ENCODE data around the gene LRRC57. TPM values are rescaled to one million over a fixed set of nuclear protein-coding genes. Genes with fewer than 3 reads are reported as not detected.

LRRC57 gene
- polyA plus RNA-seq, 3 donors: 7.8 to 17.4 (median 11.2) TPM

DNA sequence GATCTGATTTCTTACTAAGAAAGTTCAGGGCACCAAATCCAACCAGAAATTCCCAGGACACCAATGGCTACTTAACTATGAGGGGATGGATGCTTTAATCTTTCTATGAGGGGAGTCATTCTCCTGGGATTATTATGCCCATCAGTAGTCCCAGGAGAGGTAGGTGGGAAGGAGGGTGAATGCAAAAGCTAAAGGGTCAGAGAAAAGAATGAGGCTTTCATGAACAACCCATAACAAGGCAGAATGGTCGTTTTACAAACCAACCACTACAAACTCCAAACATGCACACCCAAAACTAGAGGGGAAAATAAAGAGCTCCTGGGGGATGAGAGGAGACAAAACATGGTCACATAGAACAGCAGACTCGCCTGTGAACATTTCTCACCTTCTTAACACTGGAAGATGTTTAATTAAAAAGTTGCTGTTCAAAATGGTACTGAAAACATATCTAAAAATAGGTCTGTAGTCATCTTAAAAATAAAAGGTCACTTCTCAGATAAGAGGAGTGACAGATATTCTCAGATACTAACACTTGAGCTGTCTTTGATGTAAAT, 30.5 kb upstream of the LRRC57 start:
- H2AFZ ChIP-seq (ENCODE audit: insufficient read depth, low read depth, low read length, poor library complexity, severe bottlenecking): no peak overlapping the region
- peaks cover 26 to 34% of the 10 kb centered on the region in 2 donors for H3K4me1 ChIP-seq (ENCODE audit: control insufficient read depth in 1 of 2, insufficient read depth in 2 of 2, low read length in 2 of 2)
- Mint-ChIP-seq H3K9me3 (peaks cover 0 to 1% (median 0%) of the 10 kb centered on the region in 7 donors), H3K4me1 (peaks cover 33% of the 10 kb centered on the region), H3K4me3 (peak overlapping the region in 1 of 2 donors; percentile 18), H3K36me3 (no peaks in the 10 kb centered on the region), H3K27me3 (ENCODE audit: low read depth in 3 of 3) (peaks cover 47 to 69% (median 60%) of the 10 kb centered on the region in 3 donors), H3K27ac (no peak overlapping the region)
- no peak for DNase-seq
- TF ChIP-seq CTCF (IDR thresholded peaks at IDR 0.05): no peak
- H3K4me2 ChIP-seq (replicated peaks; ENCODE audit: extremely low read depth, low read length, poor library complexity, severe bottlenecking): no peak overlapping the region
- no peaks in the 10 kb centered on the region for H4K20me1 ChIP-seq (ENCODE audit: insufficient read depth, low read length)
- no peak overlapping the region for H3K4me3 ChIP-seq (replicated peaks in 1 of 3; ENCODE audit: low read depth in 2 of 3, low read length in 3 of 3)
- no peaks in the 10 kb centered on the region for H3K9me3 ChIP-seq (replicated peaks in 1 of 2; ENCODE audit: control insufficient read depth in 1 of 2, insufficient read depth in 1 of 2, low read length in 2 of 2)
- H3K9ac ChIP-seq (ENCODE audit: insufficient read depth, low read length, poor library complexity, severe bottlenecking): no peak overlapping the region
- no CpG with 5 or more reads among the region's 2 CpGs for WGBS (ENCODE audit: insufficient coverage)
- H3K27ac ChIP-seq (ENCODE audit: low read depth in 1 of 2, low read length in 2 of 2): no peak overlapping the region
- no peaks in the 10 kb centered on the region for H3K36me3 ChIP-seq (replicated peaks in 1 of 2; ENCODE audit: control insufficient read depth in 1 of 2, insufficient read depth in 2 of 2, low read length in 2 of 2)
- intact Hi-C loops (cut with micrococcal nuclease): no loop called here
- H3K27me3 ChIP-seq (ENCODE audit: control insufficient read depth in 2 of 2, insufficient read depth in 2 of 2, low read length in 2 of 2): peaks cover 21 to 37% of the 10 kb centered on the region in 2 donors
- H3K79me2 ChIP-seq (ENCODE audit: insufficient read depth, low read length): no peaks in the 10 kb centered on the region

- no peak for TF ChIP-seq CTCF (IDR thresholded peaks at IDR 0.05)
- no peak for DNase-seq
- Histone ChIP-seq H2AFZ (ENCODE audit: insufficient read depth, low read depth, low read length, poor library complexity, severe bottlenecking) (peak overlapping the region; percentile 11), H3K9me3 (replicated peaks in 1 of 2; ENCODE audit: control insufficient read depth in 1 of 2, insufficient read depth in 1 of 2, low read length in 2 of 2) (no peaks in the 10 kb centered on the region), H3K9ac (ENCODE audit: insufficient read depth, low read length, poor library complexity, severe bottlenecking) (no peak overlapping the region), H4K20me1 (ENCODE audit: insufficient read depth, low read length) (no peaks in the 10 kb centered on the region), H3K4me2 (replicated peaks; ENCODE audit: extremely low read depth, low read length, poor library complexity, severe bottlenecking) (no peak overlapping the region), H3K36me3 (replicated peaks in 1 of 2; ENCODE audit: control insufficient read depth in 1 of 2, insufficient read depth in 2 of 2, low read length in 2 of 2) (no peaks in the 10 kb centered on the region), H3K27ac (ENCODE audit: low read depth in 1 of 2, low read length in 2 of 2) (no peak overlapping the region), H3K4me1 (ENCODE audit: control insufficient read depth in 1 of 2, insufficient read depth in 2 of 2, low read length in 2 of 2) (peaks cover 26 to 34% of the 10 kb centered on the region in 2 donors), H3K4me3 (replicated peaks in 1 of 3; ENCODE audit: low read depth in 2 of 3, low read length in 3 of 3) (no peak overlapping the region), H3K79me2 (ENCODE audit: insufficient read depth, low read length) (no peaks in the 10 kb centered on the region), H3K27me3 (ENCODE audit: control insufficient read depth in 2 of 2, insufficient read depth in 2 of 2, low read length in 2 of 2) (peaks cover 21 to 37% of the 10 kb centered on the region in 2 donors)
- intact Hi-C loops (cut with micrococcal nuclease): no loop called here
- Mint-ChIP-seq H3K9me3 (peaks cover 0 to 1% (median 0%) of the 10 kb centered on the region in 7 donors), H3K27me3 (ENCODE audit: low read depth in 3 of 3) (peaks cover 47 to 68% (median 63%) of the 10 kb centered on the region in 3 donors), H3K36me3 (no peaks in the 10 kb centered on the region), H3K4me3 (peak overlapping the region in 1 of 2 donors; percentile 53), H3K4me1 (peaks cover 33% of the 10 kb centered on the region), H3K27ac (no peak overlapping the region)
- WGBS (ENCODE audit: insufficient coverage): no CpG with 5 or more reads among the region's 1 CpG
Measured at GRCh38 chr15:42577514-42578031, 29.0 kb upstream of the LRRC57 start.
